ENCODE data around the gene HTR5A. TPM values are rescaled to one million over a fixed set of nuclear protein-coding genes. Genes with fewer than 3 reads are reported as not detected.

The HTR5A gene
- total and polyA plus RNA-seq, 10 of the 15 experiments (the other 5 are each of a cell fraction or from before 2014, with no cell fraction given) = not detected

GRCh38 chr7:155027879-155028278 lies 42.2 kb upstream of the HTR5A start:
- POLR2A ChIA-PET = no interaction called here
- in situ Hi-C loops (cut with MboI) = no loop called here

More at GRCh38 chr7:155027879-155028278, 42.2 kb upstream of the HTR5A start:
- Histone ChIP-seq H4K20me1 (ENCODE audit: control insufficient read depth, insufficient read depth) (no peaks in the 10 kb centered on the region), H3K4me2 (ENCODE audit: control insufficient read depth, insufficient read depth) (no peak overlapping the region), H3K4me1 (ENCODE audit: control insufficient read depth, insufficient read depth, low read length) (0 out of 2 replicates have a peak, but pooled peaks cover 3% of the 10 kb centered on the region), H3K36me3 (ENCODE audit: control insufficient read depth in 2 of 2, insufficient read depth in 2 of 2, low read length in 1 of 2) (no peaks in the 10 kb centered on the region), H3K27me3 (replicated peaks in 1 of 2; ENCODE audit: control insufficient read depth in 2 of 2, insufficient read depth in 2 of 2, low read length in 1 of 2) (no peaks in the 10 kb centered on the region), H3K4me3 (no peak overlapping the region), H3K27ac (ENCODE audit: control insufficient read depth, insufficient read depth) (no peak overlapping the region), H3K79me2 (ENCODE audit: control insufficient read depth, insufficient read depth, low read length) (no peaks in the 10 kb centered on the region), H3K9ac (ENCODE audit: control insufficient read depth, insufficient read depth, low read length) (no peak overlapping the region), H2AFZ (ENCODE audit: control insufficient read depth, low read depth, low read length) (no peak overlapping the region; the same call in 1 of the 2 replicates), H3K9me3 (replicated peaks; ENCODE audit: control insufficient read depth, insufficient read depth, low read length) (no peaks in the 10 kb centered on the region)
- CTCF ChIA-PET = no interaction called here
- RAD21 ChIA-PET (ENCODE audit: unreplicated experiment) = no interaction called here
- no TSS peak for BruUV-seq (replicated peaks)
- SMC1A ChIA-PET (ENCODE audit: uncharacterized antibody, unreplicated experiment) = interaction anchor here (0.9 kb wide), 1 partner anchor 14 kb away, joined by 4 read pairs; no protein-coding TSS in a partner anchor
- no peak for ATAC-seq
- intact Hi-C loops (cut with micrococcal nuclease; ENCODE audit: unreplicated experiment) = no loop called here
- no peak for DNase-seq (ENCODE audit: low read depth, low spot score)
- FAIRE-seq = peak; percentile 77
- TF ChIP-seq RUNX3 (IDR thresholded peaks at IDR 0.05; ENCODE audit: low read length) (no peak), CBX3 (IDR thresholded peaks at IDR 0.05; ENCODE audit: borderline replicate concordance, low read depth) (no peak), HDGF (IDR thresholded peaks at IDR 0.05) (no peak), SP1 (IDR thresholded peaks at IDR 0.05; ENCODE audit: low read depth, low read length) (no peak), SUPT20H (IDR thresholded peaks at IDR 0.05; ENCODE audit: borderline replicate concordance, control insufficient read depth, low read depth, low read length) (no peak), MXI1 (IDR thresholded peaks at IDR 0.05; ENCODE audit: low read depth, low read length) (no peak), BHLHE40 (IDR thresholded peaks at IDR 0.05; ENCODE audit: borderline replicate concordance in 1 of 2, low read depth in 2 of 2, low read length in 1 of 2) (no peak), FOS (IDR thresholded peaks at IDR 0.05; ENCODE audit: borderline replicate concordance, extremely low read depth, insufficient read length) (no peak), ATF2 (IDR thresholded peaks at IDR 0.05; ENCODE audit: low read length) (no peak), ZBTB40 (IDR thresholded peaks at IDR 0.05; ENCODE audit: borderline replicate concordance) (no peak), CBFB (IDR thresholded peaks at IDR 0.05; ENCODE audit: low read depth) (no peak), TCF12 (IDR thresholded peaks at IDR 0.05; ENCODE audit: low read depth, low read length) (no peak), CHD2 (IDR thresholded peaks at IDR 0.05; ENCODE audit: borderline replicate concordance, low read depth, low read length) (no peak), KDM1A (IDR thresholded peaks at IDR 0.05; ENCODE audit: borderline replicate concordance) (no peak), EED (IDR thresholded peaks at IDR 0.05; ENCODE audit: low read depth) (no peak), HDAC2 (IDR thresholded peaks at IDR 0.05) (no peak), ZNF622 (IDR thresholded peaks at IDR 0.05) (no peak), SIX5 (IDR thresholded peaks at IDR 0.05; ENCODE audit: low read depth, low read length, severe bottlenecking) (no peak)
- TF ChIP-seq, protein P1, sequence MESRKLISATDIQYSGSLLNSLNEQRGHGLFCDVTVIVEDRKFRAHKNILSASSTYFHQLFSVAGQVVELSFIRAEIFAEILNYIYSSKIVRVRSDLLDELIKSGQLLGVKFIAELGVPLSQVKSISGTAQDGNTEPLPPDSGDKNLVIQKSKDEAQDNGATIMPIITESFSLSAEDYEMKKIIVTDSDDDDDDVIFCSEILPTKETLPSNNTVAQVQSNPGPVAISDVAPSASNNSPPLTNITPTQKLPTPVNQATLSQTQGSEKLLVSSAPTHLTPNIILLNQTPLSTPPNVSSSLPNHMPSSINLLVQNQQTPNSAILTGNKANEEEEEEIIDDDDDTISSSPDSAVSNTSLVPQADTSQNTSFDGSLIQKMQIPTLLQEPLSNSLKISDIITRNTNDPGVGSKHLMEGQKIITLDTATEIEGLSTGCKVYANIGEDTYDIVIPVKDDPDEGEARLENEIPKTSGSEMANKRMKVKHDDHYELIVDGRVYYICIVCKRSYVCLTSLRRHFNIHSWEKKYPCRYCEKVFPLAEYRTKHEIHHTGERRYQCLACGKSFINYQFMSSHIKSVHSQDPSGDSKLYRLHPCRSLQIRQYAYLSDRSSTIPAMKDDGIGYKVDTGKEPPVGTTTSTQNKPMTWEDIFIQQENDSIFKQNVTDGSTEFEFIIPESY (IDR thresholded peaks at IDR 0.05) = no peak
- 87% methylated on average over 1 of the region's 1 CpG for WGBS (ENCODE audit: insufficient coverage, insufficient replicate concordance, low lambda C conversion rate, missing lambda C conversion rate)

Data from GM12878 (cell line).